ENCODE data around the gene AMOTL1.

AMOTL1 gene

GRCh38 chr11:94762995-94763394, 5.2 kb upstream of the AMOTL1 start:
- H3K4me3 ChIP-seq (ENCODE audit: low read length): no peak overlapping the region
- no peak for DNase-seq (ENCODE audit: low read depth, low spot score)

- DNase-seq (ENCODE audit: low read depth, low spot score): no peak
- H3K4me3 ChIP-seq (ENCODE audit: low read length): no peak overlapping the region
Observed at GRCh38 chr11:94766713-94767206, 1.4 kb upstream of the AMOTL1 start.

GRCh38 chr11:94767291-94767690, 865 bp upstream of the AMOTL1 start:
- H3K4me3 ChIP-seq (ENCODE audit: low read length): no peak overlapping the region
- DNase-seq (ENCODE audit: low read depth, low spot score): no peak

- peak overlapping the region; percentile 83 for H3K4me3 ChIP-seq (ENCODE audit: low read length)
- DNase-seq (ENCODE audit: low read depth, low spot score): no peak
Observed at GRCh38 chr11:94768602-94769541, 716 bp downstream of the AMOTL1 start.

- DNase-seq (ENCODE audit: low read depth, low spot score): no peak
- peak overlapping the region; percentile 83 for H3K4me3 ChIP-seq (ENCODE audit: low read length)
Observed at GRCh38 chr11:94769880-94770279, 1.7 kb downstream of the AMOTL1 start.

- DNase-seq (ENCODE audit: low read depth, low spot score): no peak
- H3K4me3 ChIP-seq (ENCODE audit: low read length): no peak overlapping the region
Observed at GRCh38 chr11:94770563-94771120, 2.5 kb downstream of the AMOTL1 start.

GRCh38 chr11:94771390-94771789, 3.2 kb downstream of the AMOTL1 start:
- DNase-seq (ENCODE audit: low read depth, low spot score): no peak
- H3K4me3 ChIP-seq (ENCODE audit: low read length): no peak overlapping the region

- H3K4me3 ChIP-seq (ENCODE audit: low read length): no peak overlapping the region
Observed at GRCh38 chr11:94771951-94772350, 3.8 kb downstream of the AMOTL1 start.

GRCh38 chr11:94773842-94774241, 5.7 kb downstream of the AMOTL1 start:
- H3K4me3 ChIP-seq (ENCODE audit: low read length): no peak overlapping the region
- DNase-seq (ENCODE audit: low read depth, low spot score): no peak

More at GRCh38 chr11:94771951-94772350, 3.8 kb downstream of the AMOTL1 start:
- no peak for DNase-seq (ENCODE audit: low read depth, low spot score)

GRCh38 chr11:94774345-94774744, 6.2 kb downstream of the AMOTL1 start:
- H3K4me3 ChIP-seq (ENCODE audit: low read length): no peak overlapping the region
- DNase-seq (ENCODE audit: low read depth, low spot score): no peak

GRCh38 chr11:94775567-94776327, 7.6 kb downstream of the AMOTL1 start:
- no peak for DNase-seq (ENCODE audit: low read depth, low spot score)
- H3K4me3 ChIP-seq (ENCODE audit: low read length): no peak overlapping the region

GRCh38 chr11:94776351-94777321, 8.5 kb downstream of the AMOTL1 start:
- H3K4me3 ChIP-seq (ENCODE audit: low read length): no peak overlapping the region
- peak; percentile 47 for DNase-seq (ENCODE audit: low read depth, low spot score)

- H3K4me3 ChIP-seq (ENCODE audit: low read length): peak overlapping the region; percentile 21
- peak; percentile 59 for DNase-seq (ENCODE audit: low read depth, low spot score)
Observed at GRCh38 chr11:94780432-94780831, 12.3 kb downstream of the AMOTL1 start.

- no peak for DNase-seq (ENCODE audit: low read depth, low spot score)
- no peak overlapping the region for H3K4me3 ChIP-seq (ENCODE audit: low read length)
Observed at GRCh38 chr11:94781837-94782236, 13.7 kb downstream of the AMOTL1 start.

- no peak for DNase-seq (ENCODE audit: low read depth, low spot score)
- H3K4me3 ChIP-seq (ENCODE audit: low read length): no peak overlapping the region
Observed at GRCh38 chr11:94782446-94782845, 14.3 kb downstream of the AMOTL1 start.

GRCh38 chr11:94784884-94785283, 16.7 kb downstream of the AMOTL1 start:
- no peak overlapping the region for H3K4me3 ChIP-seq (ENCODE audit: low read length)

GRCh38 chr11:94785509-94785908, 17.4 kb downstream of the AMOTL1 start:
- H3K4me3 ChIP-seq (ENCODE audit: low read length): no peak overlapping the region
- no peak for DNase-seq (ENCODE audit: low read depth, low spot score)

More at GRCh38 chr11:94784884-94785283, 16.7 kb downstream of the AMOTL1 start:
- DNase-seq (ENCODE audit: low read depth, low spot score): no peak

- peak; percentile 73 for DNase-seq (ENCODE audit: low read depth, low spot score)
- H3K4me3 ChIP-seq (ENCODE audit: low read length): no peak overlapping the region
Observed at GRCh38 chr11:94786264-94787126, 18.3 kb downstream of the AMOTL1 start.

Data from Jurkat, Clone E6-1 (cell line).